IPS-20b (cell line): Measurements from ENCODE around the gene WDR19.

Experiments
- H3K27ac ChIP-seq: one replicate; pipeline ENCODE4 v1.5.1; 2013; ENCODE audit warnings: low read length
- H3K27me3 ChIP-seq: 2 replicates; pipeline ENCODE4 v1.6.1; 2013; ENCODE audit warnings: mild to moderate bottlenecking, low read length, inconsistent platforms; ENCODE audit not compliant: insufficient read depth
- H3K36me3 ChIP-seq: 2 replicates; pipeline ENCODE4 v1.6.1; 2013; ENCODE audit warnings: low read depth, mild to moderate bottlenecking, inconsistent platforms, low read length, moderate library complexity; ENCODE audit not compliant: insufficient read depth
- H3K4me1 ChIP-seq: 2 replicates; pipeline ENCODE4 v1.6.1; 2013; ENCODE audit warnings: mild to moderate bottlenecking, control low read depth, inconsistent platforms, low read length, moderate library complexity; ENCODE audit not compliant: insufficient read depth
- H3K4me3 ChIP-seq: 2 replicates; pipeline ENCODE4 v1.5.1; 2013; ENCODE audit warnings: mild to moderate bottlenecking, low read length, inconsistent platforms
- H3K9ac ChIP-seq: 2 replicates; pipeline ENCODE4 v1.6.1; 2013; ENCODE audit warnings: low read depth, mild to moderate bottlenecking, inconsistent platforms, low read length, moderate library complexity
- H3K9me3 ChIP-seq: 2 replicates; pipeline ENCODE4 v1.6.1; 2013; ENCODE audit warnings: mild to moderate bottlenecking, low read depth, low read length, inconsistent platforms; ENCODE audit not compliant: insufficient read depth

The WDR19 gene

GRCh38 chr4:39330353-39330752 is 148.0 kb downstream of the WDR19 start:
- Histone ChIP-seq H3K27ac (no peak overlapping the region), H3K4me3 (no peak overlapping the region), H3K4me1 (no peaks in the 10 kb centered on the region), H3K36me3 (peaks cover 27% of the 10 kb centered on the region), H3K9me3 (no peaks in the 10 kb centered on the region), H3K9ac (no peak overlapping the region), H3K27me3 (no peaks in the 10 kb centered on the region)

GRCh38 chr4:39331191-39331590 is 148.9 kb downstream of the WDR19 start:
- peaks cover 19% of the 10 kb centered on the region for H3K36me3 ChIP-seq
- H3K27me3 ChIP-seq: no peaks in the 10 kb centered on the region
- no peak overlapping the region for H3K4me3 ChIP-seq
- H3K27ac ChIP-seq: no peak overlapping the region
- H3K4me1 ChIP-seq: no peaks in the 10 kb centered on the region
- no peak overlapping the region for H3K9ac ChIP-seq
- H3K9me3 ChIP-seq: no peaks in the 10 kb centered on the region
